HG02938 (cell line): ENCODE results near the gene CEP95.

Source experiments
- ATAC-seq: cut with Tn5 transposase; IDR thresholded peaks from one replicate; pipeline ENCODE4 v1.9.1; 2021; ENCODE audit warnings: mild to moderate bottlenecking, moderate library complexity; ENCODE audit not compliant: unreplicated experiment

CEP95 gene

DNA sequence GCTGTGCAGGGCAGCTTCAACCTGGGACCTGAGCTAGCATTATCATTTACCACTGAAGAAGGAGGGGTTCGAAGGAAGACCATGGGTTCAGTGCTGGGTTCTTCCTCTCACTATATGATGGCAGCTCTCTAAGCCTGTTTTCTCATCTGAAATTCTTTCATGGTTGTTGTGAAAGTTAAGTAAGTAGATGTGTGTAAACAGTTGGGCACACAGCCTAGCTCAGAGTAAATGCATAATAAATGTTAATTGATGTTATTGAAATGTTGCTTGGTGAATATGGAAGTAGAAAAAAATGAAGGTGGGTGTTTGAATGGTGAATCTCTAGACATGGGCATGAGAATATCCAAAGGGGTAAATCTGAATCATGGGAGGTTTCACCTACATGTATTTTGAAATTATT is 9.1 kb downstream of the CEP95 start:
- ATAC-seq, result no peak

DNA sequence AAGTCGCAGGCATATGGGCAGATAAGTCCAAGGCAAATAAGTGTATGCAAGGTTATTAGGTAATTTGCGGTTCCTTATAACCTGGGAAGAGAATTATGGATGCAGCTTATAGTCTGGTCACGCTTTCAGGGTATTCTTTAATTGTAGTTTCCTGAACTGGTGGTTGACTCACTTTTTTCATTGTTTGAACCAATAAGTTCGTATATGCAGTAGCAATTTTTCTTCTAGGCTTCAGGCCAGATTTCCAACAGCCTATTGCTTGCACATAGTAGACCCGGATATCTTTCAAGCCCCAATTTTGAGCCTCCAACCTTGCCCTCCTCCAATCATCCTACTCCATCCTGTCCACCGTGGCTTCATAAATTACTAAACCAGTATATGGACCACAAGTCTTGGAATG is 12.8 kb downstream of the CEP95 start:
- no peak for ATAC-seq

DNA sequence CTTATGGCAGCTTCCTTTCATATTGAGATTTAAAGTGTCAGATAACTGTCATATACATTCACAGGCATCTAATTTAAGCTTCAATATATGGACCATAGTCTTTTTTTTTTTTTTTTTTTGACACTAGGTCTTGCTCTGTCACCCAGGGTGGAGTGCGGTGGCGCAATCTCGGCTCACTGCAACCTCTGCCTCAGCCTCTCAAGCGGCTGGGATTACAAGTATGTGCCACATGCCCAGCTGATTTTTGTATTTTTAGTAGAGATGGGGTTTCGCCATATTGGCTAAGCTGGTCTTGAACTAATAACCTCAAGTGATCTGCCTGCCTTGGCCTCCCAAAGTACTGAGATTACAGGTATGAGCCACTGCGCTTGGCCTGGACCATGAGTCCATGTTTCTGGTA is 13.6 kb downstream of the CEP95 start:
- ATAC-seq, result no peak

GRCh38 chr17:64527914-64528313 is 21.1 kb downstream of the CEP95 start:
- no peak for ATAC-seq

DNA sequence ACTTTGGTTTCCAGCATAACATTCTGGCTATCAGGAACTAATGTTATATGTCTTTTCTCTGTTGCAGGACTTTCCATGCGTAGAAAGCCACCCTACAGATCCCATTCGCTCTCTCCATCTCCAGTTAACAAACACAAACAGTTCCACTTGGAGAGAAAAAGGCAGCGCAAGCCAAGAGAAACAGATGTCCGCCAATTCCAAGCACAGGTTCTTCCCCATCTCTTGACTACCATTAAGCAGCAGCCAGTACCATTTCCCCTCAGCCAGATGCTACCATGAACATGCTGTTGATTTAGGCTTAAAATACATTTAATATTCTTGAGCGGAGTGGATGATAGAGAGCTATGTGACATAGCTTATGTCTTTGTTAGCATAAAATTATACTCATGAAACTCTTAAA is 22.4 kb downstream of the CEP95 start:
- ATAC-seq, result no peak

DNA sequence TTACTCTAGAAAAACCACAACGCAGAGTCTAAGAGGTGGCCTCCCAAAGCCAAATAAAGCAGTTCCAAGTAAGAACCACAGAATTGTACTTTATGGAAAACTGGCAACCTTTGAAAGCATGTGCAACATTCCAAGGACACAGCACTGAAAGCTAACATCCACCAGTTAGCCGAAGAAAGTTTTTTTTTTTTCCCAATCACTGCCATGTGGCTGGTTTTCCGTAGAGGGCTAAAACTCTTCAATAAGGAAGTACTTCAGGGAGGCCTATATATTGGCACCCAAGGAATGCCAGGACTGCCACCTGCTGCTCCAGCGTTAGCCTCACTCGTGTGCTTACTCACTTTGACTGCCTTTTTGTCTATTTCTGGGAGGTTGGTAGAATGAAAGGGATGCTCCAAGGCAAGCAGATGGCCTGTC is 25.2 kb downstream of the CEP95 start:
- ATAC-seq, result no peak

DNA sequence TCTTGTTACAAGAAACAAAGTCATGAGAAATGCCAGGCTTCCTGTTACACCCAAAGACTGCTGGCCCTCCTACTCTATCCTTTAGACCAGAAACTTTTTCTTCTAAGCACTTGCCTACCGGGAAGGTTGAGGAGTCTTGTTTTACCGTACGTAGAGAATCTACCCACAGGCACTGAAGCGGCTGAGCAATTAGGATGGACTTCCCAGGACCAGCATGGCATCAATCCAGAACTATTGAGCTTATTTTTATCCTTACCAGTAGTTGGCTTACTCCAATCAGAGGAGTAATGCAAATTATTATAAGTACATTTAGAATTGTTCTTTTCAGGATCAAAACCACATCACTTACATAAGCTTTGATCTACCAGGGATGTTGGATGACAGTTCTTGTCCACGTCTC is 25.6 kb downstream of the CEP95 start:
- no peak for ATAC-seq

GRCh38 chr17:64533784-64534183 is 27.0 kb downstream of the CEP95 start:
- no peak for ATAC-seq

GRCh38 chr17:64534187-64534586 is 27.4 kb downstream of the CEP95 start:
- no peak for ATAC-seq

- no peak for ATAC-seq
Measured at GRCh38 chr17:64535357-64535756, 28.6 kb downstream of the CEP95 start.

- no peak for ATAC-seq
Measured at GRCh38 chr17:64536913-64537312, 30.1 kb downstream of the CEP95 start.

GRCh38 chr17:64537488-64537887 is 30.7 kb downstream of the CEP95 start:
- no peak for ATAC-seq

DNA sequence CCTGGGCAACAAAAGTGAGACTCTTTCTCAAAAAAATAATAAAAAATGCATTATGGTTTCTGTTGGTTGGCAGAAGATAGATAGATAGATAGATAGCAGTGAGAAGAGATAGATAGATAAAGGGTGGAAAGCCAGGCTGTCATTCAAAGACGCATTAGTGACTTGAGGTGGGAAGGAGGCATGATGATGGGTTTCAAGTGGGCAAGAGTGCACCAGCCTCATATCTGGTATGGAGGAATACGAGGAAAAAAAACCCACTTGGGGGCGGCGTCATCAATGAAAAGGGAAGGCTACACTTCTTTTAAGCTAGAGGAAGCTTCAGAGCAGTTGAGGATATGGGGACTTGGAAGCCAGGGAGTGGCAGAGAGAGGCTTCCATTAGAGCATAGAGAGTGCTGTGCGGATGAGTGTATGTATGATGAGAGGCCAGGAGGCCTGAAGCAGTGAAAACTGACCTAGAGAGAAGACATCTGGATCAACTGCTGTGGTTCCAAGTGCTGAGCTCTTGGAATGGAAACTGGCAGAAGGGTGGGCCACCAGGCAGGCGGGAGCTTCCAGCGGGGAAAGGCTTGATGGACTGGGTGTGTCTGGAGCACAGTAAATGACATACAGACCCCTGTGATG is 31.8 kb downstream of the CEP95 start:
- no peak for ATAC-seq

- no peak for ATAC-seq
Measured at GRCh38 chr17:64540118-64540776, 33.5 kb downstream of the CEP95 start.

DNA sequence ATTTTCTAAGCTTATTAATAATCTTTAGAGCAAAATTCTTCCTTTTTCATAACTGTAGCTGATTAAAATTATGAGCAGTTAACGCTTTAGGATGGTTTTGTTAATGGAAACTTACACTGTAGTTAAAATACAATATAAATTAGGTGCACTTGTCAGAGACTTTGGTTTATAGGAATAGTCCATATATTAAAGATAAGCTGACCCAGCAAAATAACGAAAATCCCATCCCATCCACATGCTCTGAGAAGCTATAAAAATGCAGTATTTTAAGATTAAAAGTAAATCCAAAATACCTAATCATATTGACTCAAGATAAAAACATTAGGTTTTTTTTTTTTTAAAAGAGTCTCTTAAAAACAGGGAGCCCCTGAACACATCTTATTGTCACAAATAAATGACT is 38.0 kb downstream of the CEP95 start:
- no peak for ATAC-seq

- no peak for ATAC-seq
Measured at GRCh38 chr17:64546716-64547115, 39.9 kb downstream of the CEP95 start.

- ATAC-seq, result no peak
Measured at GRCh38 chr17:64547319-64547718, 40.5 kb downstream of the CEP95 start.

DNA sequence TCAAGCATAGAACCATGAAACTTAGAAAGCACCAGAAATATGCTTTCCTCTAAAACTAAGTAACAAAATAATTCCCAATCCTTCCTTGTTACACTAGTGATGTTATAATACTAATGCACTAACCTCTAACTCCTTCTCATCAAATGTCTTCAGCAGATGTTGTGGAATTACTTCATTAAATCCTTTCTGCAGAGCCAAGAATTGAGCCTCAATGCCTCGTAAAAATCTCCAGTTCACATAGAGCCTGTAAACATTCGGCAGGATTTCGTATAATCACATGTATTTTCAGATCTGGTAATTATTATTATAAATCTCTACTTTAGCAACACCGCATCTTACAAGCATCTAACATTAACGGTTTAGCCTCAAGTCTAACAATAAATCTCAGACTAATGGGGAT is 44.7 kb downstream of the CEP95 start:
- ATAC-seq, result no peak

DNA sequence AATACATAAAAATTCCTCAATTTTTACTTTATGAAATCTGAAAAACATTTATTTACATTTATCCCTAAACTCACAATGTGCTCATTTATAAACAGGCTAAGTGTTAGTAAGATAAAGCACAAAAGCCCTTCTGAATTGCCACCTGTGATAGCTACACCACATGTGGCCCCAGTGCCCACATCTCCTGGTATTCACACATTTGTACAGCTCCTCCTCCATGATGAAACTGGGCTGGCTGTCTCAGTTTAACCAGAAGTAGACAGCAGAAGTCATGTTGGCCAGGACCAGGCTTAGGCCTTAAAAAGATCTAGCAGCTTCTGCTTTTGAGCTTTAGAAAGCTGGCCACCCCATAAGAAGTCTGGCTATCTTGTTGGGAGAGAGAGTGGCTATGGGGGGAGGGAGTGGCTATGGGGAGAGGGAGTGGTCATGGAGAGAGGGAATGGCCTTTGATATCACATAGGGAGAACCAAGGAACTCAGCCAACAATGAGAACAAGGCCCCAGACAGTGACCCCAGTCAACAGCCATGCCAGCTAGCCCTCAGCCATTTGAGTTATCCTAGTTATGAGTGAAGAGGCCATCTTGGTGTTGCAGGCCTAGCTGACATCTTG is 47.4 kb downstream of the CEP95 start:
- no peak for ATAC-seq

GRCh38 chr17:64555281-64555680 is 48.5 kb downstream of the CEP95 start:
- ATAC-seq, result no peak

DNA sequence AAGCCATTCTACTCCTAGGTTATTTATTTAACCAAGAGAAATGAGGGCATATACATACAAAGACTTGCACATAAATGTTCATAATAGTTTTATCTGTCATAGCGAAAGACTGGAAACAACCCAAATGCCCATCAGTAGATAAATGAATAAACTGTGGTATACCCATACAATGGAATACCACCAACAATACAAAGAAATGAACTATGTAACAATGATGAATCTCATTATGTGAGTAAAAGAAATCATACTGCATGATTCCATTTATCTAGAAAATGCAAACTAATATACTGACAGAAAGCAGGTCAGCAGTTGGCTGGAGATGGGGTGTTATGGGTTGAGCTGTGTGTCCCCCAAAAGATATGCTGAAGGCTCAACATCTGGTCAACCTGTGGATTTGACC is 57.3 kb downstream of the CEP95 start:
- no peak for ATAC-seq

- ATAC-seq, result no peak
Measured at GRCh38 chr17:64565563-64565962, 58.8 kb downstream of the CEP95 start.

GRCh38 chr17:64571746-64572145 is 65.0 kb downstream of the CEP95 start:
- ATAC-seq, result no peak
